Cardiac fibroblast (primary cell): Measurements from ENCODE around the gene LIN28B.

Source experiments
- DNase-seq, 2 donors: peaks; one replicate each; pipeline versions ENCODE4 v3.0.0 to v3.0.0-alpha.2; 2010; ENCODE audit warnings: low read depth in 2 of 2
- H3K4me3 ChIP-seq, 2 donors: replicated peaks in 1 of 2; 1 replicate in 1 of 2; 2 replicates in 1 of 2; pipeline ENCODE4 v1.5.1; 2011; ENCODE audit warnings: low read depth in 2 of 2, low read length in 2 of 2, mild to moderate bottlenecking in 2 of 2, moderate library complexity in 1 of 2
- CTCF ChIP-seq: IDR thresholded peaks from one replicate; pipeline ENCODE4 v1.5.1; 2011; ENCODE audit warnings: low read depth, mild to moderate bottlenecking, low read length, inconsistent platforms

LIN28B gene

GRCh38 chr6:105043979-105044378 is 87.1 kb downstream of the LIN28B start:
- TF ChIP-seq CTCF: no peak
- no peak for DNase-seq
- H3K4me3 ChIP-seq: no peak overlapping the region

DNA sequence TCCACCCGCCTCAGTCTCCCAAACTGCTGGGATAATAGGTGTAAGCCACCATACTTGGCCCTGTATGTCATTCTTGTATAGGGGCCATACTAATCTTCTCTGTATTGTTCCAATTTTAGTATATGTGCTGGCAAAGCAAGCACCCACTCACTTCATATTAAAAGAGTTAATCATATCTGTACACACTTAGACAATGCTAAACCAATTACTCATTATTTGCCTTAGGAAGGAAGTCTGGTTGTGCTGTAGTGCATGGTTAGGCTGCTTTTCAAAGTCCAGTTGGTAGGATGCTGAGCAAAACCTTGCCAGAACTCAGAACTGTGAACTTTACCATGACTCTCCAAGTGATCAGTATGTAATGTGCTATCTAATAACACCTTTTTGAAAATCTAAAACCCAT is 88.6 kb downstream of the LIN28B start:
- TF ChIP-seq CTCF: no peak
- peak in 1 of 2 donors; percentile 78 for DNase-seq
- no peak overlapping the region for H3K4me3 ChIP-seq

DNA sequence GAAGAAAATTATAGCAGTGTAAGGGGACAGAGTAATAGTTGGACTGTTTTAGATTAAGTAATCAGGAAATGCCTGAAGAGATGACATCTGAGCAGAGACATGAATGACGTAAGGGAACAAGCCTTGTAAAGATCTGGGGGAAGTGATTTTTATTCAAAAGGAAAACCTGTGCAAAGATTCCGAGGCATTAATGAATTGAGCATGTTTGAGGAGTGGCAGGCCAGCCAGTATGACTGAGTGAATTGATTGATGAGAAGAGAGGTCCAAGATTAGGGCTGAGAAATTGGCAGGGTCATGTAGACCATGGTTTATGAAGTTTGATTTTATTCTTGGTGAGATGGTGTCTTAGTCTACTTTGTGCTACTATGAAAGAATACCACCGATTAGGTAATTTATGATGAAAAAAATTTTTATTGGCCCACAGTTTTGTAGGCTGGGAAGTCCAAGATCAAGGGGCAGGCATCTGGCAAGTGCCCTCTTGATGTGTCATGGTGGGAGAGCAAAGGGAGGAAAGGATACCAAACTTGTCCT is 95.1 kb downstream of the LIN28B start:
- no peak for TF ChIP-seq CTCF
- no peak overlapping the region for H3K4me3 ChIP-seq
- peak; percentile 3 to 75 for DNase-seq

DNA sequence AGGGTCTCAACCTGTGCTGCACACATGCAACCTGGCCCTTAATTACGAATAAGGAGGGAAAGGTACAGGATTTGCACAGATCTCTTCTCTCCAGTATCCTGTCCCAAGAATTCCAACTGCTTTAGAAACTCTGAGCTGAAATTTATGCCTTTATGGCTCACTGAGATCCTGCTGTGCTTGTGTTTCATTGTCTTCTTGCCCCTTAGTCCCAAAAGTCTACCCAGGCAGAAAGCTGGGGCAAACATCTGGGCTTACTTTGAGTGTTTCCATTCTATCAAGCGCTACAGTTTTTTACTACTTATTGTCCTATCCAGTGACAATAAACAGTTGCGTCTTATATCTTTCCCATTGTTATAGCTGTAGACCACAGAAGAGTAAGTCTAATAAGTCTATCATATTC is 99.7 kb downstream of the LIN28B start:
- H3K4me3 ChIP-seq: no peak overlapping the region
- TF ChIP-seq CTCF: no peak
- DNase-seq: no peak

DNA sequence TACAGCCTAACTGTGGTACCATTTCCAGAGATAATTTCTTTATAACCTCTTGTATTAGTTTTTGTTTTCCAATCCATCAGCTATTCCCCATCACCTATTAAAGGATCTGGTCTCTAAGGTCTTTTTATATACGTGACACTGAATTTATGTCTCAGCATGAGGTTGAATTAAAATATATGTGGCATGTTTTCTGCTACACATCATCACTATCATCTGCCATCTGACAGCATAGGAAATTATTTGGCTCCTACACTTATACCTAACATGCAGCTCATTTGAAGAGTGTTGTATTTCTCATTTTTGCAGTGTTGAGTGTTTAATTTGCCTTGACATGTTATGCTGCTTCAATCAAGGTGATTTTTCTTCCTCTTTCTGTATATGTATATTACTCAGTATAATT is 100.3 kb downstream of the LIN28B start:
- no peak for TF ChIP-seq CTCF
- DNase-seq: no peak
- H3K4me3 ChIP-seq: no peak overlapping the region

GRCh38 chr6:105058316-105058715 is 101.4 kb downstream of the LIN28B start:
- no peak for DNase-seq
- no peak for TF ChIP-seq CTCF

DNA sequence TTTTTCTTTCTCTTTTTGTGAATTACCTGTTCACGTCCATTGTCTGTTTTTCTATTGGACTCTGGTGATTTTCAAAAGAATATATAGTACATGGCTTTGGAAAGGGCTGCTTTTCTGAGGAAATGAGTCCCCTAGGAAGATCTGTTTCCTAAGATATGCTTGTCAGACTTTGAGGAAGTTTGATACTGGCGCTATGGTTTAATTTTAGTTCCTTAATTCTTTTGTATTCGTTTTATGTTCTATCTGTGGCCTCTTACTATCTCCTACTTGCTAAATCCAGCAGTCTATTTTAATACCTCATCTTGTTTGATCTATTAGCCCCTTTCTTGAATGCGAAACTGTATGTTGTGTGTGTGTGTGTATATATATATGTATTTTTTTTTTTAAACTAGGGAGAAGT is 101.9 kb downstream of the LIN28B start:
- H3K4me3 ChIP-seq: no peak overlapping the region
- DNase-seq: no peak
- TF ChIP-seq CTCF: no peak

More at GRCh38 chr6:105058316-105058715, 101.4 kb downstream of the LIN28B start:
- no peak overlapping the region for H3K4me3 ChIP-seq
